ENCODE measurements around the gene REG4. TPM values are rescaled to one million over a fixed set of nuclear protein-coding genes. Genes with fewer than 3 reads are reported as not detected.
A peak's percentile ranks its signal among the peaks of the same experiment; 100 is the strongest.

Gene REG4
- total RNA-seq, 1 donor = under 0.01 TPM

- no peak for DNase-seq (ENCODE audit: low read depth in 2 of 3, low spot score in 2 of 3)
These were observed 28.5 kb downstream of the REG4 start for GRCh38 chr1:119782631-119783325.

DNA sequence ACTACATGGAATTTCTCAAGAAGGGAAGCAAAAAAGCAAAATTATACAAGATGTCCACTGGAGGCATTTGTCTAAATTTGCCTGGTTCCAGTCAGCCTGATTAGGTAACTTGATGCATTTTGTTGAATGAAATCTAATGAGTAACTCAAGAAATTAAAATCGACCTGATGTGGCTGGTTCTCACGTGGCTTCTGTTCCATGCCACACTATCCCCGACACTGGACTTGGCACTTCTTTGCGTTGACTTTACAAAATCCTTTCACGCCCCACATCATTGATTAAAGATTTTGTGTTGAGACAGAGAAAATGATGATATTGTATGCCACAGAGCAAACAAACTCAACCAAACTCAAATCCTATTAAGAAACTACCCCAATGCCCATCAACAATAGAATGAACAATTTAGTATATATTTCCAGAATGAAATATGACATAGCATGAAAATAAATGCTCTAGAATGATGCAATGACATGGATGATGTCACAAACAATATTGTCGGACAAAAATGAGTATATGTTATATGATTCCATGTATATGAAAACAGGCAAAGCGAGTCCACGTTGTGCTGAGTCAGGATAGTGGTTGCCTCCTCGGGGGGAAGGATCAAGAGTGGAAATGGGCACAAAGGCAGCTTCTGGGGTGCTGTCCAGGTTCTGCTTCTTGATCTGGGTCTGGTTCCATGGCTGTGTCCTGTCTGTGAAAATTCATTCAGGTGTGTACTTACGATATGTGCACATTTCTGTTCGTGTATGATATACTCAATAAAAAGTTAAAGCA lies 29.6 kb downstream of the REG4 start:
- no peak for DNase-seq (ENCODE audit: low read depth in 2 of 3, low spot score in 2 of 3)

- no peak for DNase-seq (ENCODE audit: low read depth in 2 of 3, low spot score in 2 of 3)
These were observed 31.3 kb downstream of the REG4 start for GRCh38 chr1:119779869-119780356.

- no peak for DNase-seq (ENCODE audit: low read depth in 2 of 3, low spot score in 2 of 3)
These were observed 32.2 kb downstream of the REG4 start for GRCh38 chr1:119778886-119779560.

DNA sequence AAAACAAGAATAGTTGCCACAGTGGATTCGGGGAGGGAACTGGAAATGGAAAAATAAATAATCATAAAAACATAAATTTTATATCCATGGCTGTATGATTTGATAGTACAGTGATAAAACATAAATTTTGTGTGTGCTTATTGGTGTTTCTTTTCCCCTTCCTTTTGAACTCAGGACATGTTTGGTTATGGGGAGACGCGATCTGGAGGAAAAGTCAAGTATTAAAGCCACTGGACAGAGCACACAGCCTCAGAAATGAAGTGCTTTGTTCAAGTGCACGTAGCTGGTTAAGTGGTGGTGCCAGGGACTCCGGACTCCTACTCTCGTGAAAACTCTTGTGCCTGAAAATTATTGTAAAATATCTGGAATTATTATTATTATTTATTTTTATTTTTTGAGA lies 32.9 kb downstream of the REG4 start:
- DNase-seq (ENCODE audit: low read depth in 2 of 3, low spot score in 2 of 3) = no peak

- DNase-seq (ENCODE audit: low read depth in 2 of 3, low spot score in 2 of 3) = no peak
These were observed 36.3 kb downstream of the REG4 start for GRCh38 chr1:119774746-119775490.

GRCh38 chr1:119773711-119774241 lies 37.5 kb downstream of the REG4 start:
- DNase-seq (ENCODE audit: low read depth in 2 of 3, low spot score in 2 of 3) = no peak

- no peak for DNase-seq (ENCODE audit: low read depth in 2 of 3, low spot score in 2 of 3)
These were observed 39.0 kb downstream of the REG4 start for GRCh38 chr1:119772298-119772697.

DNA sequence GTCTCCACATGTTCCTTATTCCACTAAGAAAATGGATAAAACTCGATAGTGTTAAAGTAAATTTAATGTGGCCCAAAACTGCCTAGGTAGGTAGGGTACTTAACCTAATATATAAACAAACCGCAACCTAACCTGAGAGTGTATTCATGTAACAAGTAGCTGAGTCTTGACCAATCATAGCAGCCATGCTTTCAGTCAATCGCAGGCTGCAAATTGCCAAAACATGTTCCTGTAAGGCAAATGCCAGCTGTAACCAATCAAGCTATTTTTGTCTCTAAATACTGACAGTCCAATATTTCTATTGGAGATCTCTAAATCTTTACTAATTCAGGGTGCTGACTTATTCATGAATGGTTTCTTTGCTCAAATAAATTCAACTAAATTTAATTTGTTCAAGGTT lies 39.5 kb downstream of the REG4 start:
- DNase-seq (ENCODE audit: low read depth in 2 of 3, low spot score in 2 of 3) = no peak

DNA sequence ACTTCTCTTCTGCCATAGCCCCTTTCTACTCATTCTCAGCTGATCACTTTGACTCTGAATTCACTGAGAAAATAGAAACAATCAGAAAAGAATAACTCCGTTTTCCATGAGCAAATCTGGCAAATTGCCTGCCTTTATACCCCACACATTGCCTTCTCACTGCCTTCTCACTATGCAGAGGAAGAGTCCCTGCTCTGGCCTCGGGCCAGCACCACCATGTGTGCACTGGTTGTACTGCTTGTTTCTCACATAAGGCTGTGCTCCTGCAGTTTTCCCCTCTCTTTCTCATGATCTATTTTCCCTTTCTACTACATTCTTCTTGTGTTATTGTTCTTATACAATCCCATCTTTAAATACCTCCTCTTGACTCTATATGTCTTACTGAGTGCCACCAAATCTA lies 40.2 kb downstream of the REG4 start:
- DNase-seq (ENCODE audit: low read depth in 2 of 3, low spot score in 2 of 3) = peak in 1 of 3 donors; percentile 32

DNA sequence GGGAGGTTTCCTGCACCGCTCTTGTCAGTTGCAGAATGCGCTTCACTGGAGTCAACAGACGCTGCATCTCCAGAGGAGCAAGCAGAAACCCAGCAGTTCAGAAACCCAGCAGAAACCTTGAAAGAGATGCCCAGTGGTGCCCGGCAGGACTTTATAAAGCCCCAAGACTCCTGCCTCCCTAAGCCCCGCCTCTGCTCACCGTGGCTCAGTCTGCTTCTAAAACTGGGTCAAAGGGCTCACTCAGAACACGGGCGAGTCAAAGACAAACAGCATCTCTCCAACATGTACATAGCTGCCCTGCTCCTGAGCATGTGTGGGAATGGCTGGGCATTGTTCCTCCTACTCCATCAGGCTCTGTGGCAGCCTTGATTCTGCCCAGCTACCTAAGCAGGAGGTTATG lies 42.5 kb downstream of the REG4 start, which contains the start of gene HMGCS2:
HMGCS2 (minus strand) TSS at position 128 of the 400 bp plus-strand sequence; CDS start at position 67, 61 bp downstream.
- DNase-seq (ENCODE audit: low read depth in 2 of 3, low spot score in 2 of 3) = no peak

GRCh38 chr1:119767486-119767885 lies 43.8 kb downstream of the REG4 start:
- no peak for DNase-seq (ENCODE audit: low read depth in 2 of 3, low spot score in 2 of 3)

DNA sequence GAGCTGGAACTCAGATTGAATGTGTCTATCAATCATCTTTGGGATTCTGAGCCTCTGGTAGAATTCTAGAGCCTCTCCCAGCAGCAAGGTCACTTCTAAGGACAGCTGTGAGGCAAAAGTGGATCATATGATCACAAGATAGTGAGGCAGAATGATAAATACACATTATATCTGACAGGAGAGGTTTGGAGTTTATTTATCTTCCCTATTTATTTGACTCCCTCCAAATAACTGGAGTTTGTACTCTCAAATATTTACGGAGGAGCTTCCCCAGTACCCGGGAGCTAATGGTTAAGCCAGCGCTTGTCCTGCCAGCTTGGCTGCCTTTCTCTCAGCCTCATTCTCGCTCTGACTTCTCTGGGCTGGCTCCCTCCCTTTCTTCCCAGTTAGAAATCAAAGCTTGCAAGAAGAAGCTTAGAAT lies 44.9 kb downstream of the REG4 start:
- DNase-seq (ENCODE audit: low read depth in 2 of 3, low spot score in 2 of 3) = no peak

DNA sequence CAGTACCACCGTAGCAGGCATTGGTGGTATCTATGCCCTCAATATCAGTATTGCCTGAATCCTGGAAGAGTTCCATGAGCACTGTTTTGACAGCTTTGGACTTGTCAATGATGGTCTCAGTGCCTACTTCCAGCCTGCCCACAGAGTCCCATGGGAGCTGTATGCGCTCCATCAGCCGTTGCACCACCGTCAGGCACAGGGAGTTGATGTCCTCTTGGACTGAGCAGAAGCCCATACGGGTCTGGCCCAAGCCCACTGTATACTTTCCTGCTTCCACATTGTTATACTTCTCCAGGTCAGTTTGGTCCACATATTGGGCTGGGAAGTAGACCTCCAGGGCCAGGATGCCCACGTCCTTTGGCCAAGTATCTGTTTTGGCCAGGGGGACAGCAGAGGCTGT lies 47.0 kb downstream of the REG4 start:
- no peak for DNase-seq (ENCODE audit: low read depth in 2 of 3, low spot score in 2 of 3)

DNA sequence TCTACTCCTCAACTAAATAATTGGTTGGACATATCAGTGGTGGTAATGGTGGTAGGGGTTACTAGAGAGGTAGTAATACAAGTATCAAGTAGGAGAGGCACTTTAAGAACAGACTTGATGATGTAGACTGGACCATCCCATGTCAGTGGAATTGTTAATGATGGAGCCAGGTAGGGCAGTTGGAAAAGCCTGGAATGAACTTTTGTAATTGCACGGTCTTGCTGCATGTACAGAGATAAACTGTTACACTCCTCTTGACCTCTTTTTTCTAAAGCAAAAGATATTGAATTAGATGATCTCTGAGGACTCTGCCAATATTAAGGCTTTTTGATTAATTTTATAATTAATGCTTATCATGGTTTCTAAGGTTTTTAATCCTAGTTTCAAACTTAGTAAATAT lies 48.3 kb downstream of the REG4 start:
- no peak for DNase-seq (ENCODE audit: low read depth in 2 of 3, low spot score in 2 of 3)

- no peak for DNase-seq (ENCODE audit: low read depth in 2 of 3, low spot score in 2 of 3)
These were observed 48.9 kb downstream of the REG4 start for GRCh38 chr1:119762409-119762808.

DNA sequence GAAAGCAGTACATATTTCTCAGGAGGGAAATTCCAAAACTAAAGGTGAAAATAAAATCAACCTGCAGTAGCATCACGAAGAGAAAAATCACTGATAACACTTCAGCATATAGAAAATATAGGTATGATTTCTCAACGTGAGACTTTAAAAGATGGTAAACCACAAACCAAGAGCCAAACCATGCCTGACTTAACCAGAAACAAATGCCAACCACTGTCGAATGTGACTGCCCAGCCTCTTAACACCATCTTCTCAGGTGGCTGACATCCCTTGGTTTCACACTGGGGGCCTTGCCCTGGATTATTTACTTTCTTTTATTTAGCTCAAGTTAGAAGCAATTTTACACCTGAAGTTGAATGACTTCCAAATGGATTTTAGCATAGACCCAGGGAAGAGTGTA lies 52.7 kb downstream of the REG4 start:
- no peak for DNase-seq (ENCODE audit: low read depth in 2 of 3, low spot score in 2 of 3)

DNA sequence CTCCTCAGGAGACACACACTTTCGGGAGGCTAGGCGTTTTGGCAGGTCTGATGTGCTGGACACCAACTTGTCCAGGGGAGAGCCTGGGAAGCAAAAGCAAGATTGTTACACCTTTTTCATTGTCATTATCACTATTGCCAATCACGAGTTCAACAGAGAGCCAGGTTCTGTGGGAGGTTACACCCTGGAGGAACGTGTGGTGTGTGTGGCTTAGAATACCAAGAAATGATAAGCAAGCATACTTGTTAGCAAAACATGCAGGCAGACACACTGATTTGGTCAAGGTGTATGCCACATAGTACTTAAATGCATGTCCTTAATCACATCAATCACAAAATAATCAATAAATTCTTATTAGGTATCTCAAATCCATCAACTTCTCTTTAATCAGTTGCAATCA lies 58.7 kb downstream of the REG4 start:
- no peak for DNase-seq (ENCODE audit: low read depth in 2 of 3, low spot score in 2 of 3)

GRCh38 chr1:119748040-119748439 lies 63.2 kb downstream of the REG4 start:
- peak in 1 of 3 donors; percentile 11 for DNase-seq (ENCODE audit: low read depth in 2 of 3, low spot score in 2 of 3)

DNA sequence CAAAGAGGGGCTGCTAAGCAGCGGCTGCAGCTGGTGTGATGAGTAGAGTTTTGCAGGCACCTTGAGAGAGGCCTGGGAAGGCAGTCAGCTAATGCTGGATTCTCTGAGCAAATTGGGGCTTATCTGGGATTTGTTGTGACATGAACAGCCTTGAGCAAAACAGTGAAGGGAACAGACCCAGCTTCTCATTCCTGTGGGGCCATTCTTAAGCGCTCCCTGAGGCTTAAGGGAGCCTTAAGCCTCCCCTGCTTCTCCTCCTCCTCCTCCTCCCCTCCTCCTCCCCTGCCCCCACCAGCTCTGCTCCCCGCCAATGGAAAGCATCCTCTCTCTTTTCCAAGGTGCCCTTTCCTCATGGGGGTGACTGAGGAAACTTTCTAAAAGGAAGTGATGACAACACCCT lies 63.8 kb downstream of the REG4 start:
- DNase-seq (ENCODE audit: low read depth in 2 of 3, low spot score in 2 of 3) = no peak

Measured in hematopoietic multipotent progenitor cell (in vitro differentiated cells).